Epidermal melanocyte (primary cell): ENCODE results near the gene ALDH4A1.
"Not testable (repeated sequence)": the region's sequence is repeated elsewhere in the genome, so short reads cannot be mapped to it uniquely, and the experiment has no call there.

Experiments used
- DNase-seq: peaks from one replicate; pipeline ENCODE4 v3.0.0; 2011; ENCODE audit warnings: low spot score; ENCODE audit not compliant: insufficient read length

The ALDH4A1 gene

GRCh38 chr1:18879215-18879790, 23.1 kb downstream of the ALDH4A1 start:
- DNase-seq: no peak

DNA sequence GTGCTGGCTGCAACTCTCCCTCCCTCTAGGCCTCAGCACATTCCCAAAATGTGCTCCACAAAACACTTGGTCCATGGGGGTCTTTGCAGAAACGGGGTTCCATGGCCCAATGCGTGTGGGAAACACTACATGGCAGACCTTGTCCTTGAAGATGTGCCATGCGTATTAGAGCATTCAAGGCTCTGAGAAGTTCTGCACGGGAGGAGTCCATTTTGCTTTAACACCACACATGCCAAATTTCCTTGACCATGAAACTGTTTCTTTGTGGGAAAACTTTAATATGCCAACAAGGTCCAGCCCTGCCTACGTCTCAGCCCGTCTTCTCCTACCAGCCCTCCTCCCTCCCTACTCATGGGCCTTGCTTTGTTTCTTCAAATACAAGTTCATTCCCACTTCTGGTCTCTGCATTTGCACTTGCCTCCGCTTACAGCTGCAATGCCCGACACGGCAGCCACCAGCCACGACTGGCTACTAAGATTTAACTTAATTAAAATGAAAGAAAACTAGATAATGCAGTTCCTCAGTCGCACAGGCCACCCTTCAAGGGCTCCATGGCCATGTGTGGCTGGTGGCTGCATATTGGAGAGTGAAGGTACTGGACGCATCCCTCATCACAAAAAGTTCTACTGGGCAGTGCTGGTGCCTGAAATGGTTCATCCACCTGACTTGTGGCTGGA, 23.7 kb downstream of the ALDH4A1 start:
- DNase-seq: no peak

DNA sequence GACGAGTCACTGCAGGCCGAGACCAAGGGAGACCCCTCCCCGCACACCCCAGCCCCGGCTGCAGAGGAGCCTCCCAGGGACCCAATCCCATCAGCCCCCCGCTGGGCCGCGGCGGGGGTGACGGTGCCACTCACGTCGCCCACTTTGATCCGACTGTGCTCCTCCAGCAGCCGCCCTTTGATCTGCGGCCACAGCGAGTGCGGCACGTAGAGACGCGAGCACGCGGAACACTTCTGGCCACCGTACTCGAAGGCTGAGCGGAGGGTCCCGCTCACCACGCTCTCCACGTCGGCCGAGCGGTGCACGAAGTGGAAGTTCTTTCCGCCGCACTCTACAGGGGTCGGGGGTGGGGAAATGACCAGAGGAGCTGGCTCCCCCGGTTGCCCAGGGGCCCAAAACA, 25.1 kb downstream of the ALDH4A1 start:
- no peak for DNase-seq

- no peak for DNase-seq
These were observed 26.1 kb downstream of the ALDH4A1 start for GRCh38 chr1:18876210-18876609.

GRCh38 chr1:18875796-18876128, 26.6 kb downstream of the ALDH4A1 start:
- DNase-seq: no peak

DNA sequence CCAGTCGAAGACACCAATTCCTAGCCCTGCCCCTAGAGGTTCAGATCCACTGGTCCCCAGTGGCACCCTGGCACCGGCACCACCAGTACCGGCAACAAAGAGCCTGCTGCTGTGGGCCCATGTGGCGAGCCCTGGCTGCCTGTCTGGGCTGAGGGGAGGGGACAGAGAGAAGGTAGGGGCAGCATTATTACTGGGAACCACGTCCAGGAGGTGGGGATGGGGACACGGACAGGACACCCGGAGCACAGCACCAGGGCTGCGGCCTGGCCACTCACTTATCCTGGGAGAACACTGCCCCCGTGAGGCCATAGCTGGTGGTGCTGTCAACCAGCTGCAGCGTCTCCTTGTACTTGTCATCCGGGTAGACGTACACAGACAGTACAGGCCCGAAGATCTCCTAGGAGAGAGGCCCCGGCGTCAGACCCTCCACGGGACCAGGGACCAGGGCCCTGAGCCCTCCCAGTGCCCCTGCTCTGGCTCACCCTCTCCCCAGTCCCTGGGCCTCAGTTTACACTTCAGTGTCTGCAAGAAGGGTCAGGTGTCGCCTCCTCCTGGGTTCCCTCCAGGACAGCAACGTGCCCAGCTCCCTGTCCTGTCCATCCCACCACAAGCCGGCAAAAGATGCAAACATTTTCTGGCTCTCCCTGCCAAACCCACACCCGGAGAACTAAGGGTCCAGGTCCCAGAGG, 27.1 kb downstream of the ALDH4A1 start:
- peak; percentile 94 for DNase-seq

DNA sequence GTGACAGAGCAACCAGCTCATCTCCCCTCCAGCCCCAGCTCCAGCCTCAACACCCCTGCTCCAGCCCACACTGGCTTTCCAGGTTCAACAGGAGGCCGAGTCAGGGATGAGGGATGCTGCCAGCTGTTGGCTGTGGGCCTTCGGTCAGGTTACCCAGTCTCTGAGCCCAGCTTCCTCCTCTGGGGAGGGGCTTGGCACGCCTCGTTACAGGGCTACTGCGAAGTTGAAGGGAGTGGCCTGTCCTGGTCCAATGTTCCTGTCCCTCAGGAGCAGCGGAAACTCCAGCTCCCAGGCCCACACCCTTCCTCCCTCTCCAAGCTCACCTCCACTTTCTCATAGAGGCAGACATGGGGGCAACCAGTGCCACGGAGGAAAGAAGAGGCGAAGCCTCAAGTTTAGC, 27.8 kb downstream of the ALDH4A1 start:
- DNase-seq: no peak

DNA sequence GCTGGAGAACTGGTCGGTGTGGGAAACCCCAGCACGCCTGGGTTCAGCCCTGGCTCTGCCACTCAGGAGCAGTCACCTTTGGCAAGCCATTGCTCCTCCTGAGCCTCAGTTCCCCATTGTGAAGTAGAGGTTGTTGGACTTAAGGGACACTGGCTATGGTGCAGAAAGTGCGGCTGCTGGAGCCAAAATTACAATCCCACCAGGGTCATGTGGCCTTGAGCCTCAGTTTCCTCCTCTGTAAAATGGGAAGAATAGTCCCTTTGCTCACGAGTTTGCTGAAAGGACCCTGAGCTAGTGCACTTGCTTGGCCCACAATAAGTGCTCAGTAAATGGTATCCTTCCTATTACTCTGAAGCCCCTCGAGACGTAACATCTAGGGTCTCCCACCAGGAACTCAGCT, 28.3 kb downstream of the ALDH4A1 start:
- no peak for DNase-seq

GRCh38 chr1:18872071-18872611, 30.2 kb downstream of the ALDH4A1 start:
- no peak for DNase-seq

GRCh38 chr1:18871401-18872070, 30.8 kb downstream of the ALDH4A1 start:
- DNase-seq: no peak

DNA sequence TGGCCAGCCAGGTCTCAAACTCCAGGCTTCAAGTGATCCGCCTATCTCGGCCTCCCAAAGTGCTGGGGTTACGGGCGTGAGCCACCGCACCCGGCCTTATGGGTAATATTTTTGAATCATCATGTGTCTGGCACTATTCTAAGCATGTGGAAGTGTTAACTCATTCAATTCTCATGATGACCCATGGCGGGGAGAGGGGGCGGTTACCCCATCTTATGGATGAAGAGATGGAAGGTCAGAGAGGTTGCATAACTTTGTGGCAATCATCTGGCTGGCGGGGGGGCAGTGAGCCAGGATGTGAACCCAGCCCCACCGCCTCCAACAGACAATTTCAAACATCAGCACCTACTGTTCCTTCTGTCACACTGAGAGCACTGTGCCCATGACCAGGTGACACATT, 31.4 kb downstream of the ALDH4A1 start:
- DNase-seq: no peak

- not testable (repeated sequence) for DNase-seq
These were observed 31.8 kb downstream of the ALDH4A1 start for GRCh38 chr1:18870595-18870865.

DNA sequence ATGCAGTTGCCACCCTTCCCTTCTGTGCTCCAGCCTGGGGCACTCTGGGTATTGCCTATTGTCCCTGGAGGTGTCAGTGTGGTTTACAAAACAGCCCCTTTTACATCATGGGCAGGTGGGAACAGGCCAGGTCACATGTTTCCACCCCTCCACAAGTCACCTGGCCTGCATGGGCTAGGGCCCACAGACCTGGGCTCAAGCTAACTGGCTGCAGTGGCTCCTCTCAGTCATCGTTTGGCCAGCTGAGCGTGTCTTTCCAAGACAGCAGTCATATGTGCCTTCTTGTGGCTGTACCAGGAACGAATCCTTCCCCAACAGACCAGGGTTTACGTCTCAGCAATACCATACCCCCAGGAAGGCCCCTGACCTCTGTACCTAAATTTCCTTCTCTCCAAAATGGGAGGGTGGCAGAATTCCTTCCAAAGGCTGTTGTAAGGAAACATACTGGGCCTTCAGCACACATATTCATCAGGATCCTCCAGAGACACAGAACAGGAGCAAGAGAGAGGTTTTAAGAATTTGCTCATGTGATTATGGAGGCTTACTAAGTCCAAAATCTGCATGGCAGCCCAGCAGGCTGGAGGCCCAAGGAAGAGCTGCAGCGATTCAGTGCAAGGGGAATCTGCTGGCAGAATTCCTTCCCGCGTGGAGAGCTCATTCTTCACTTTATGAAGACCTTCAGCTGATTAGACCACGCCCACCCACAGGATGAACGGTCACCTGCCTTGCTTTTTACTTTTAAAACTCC, 32.3 kb downstream of the ALDH4A1 start:
- no peak for DNase-seq

- DNase-seq: peak; percentile 55
These were observed 33.4 kb downstream of the ALDH4A1 start for GRCh38 chr1:18868801-18869424.

DNA sequence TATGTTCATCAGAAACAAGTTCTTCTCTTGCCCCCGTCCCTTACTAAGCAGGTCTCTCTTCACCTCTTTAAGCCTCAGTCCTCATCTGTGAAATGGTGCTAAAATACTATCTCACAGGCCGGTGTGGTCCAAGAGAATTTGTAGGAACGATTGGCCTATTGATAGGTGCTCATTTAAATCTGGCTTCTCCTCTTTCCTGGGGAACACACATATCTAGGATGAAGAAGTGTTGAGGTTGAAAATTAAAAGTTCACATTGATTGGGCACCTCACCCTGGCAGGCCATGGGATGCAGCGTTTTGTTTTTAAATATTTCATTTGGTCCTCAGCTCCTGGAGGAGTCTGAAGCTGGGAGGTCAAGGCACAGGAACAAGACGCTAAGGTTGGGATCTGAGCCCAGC, 34.0 kb downstream of the ALDH4A1 start:
- no peak for DNase-seq

DNA sequence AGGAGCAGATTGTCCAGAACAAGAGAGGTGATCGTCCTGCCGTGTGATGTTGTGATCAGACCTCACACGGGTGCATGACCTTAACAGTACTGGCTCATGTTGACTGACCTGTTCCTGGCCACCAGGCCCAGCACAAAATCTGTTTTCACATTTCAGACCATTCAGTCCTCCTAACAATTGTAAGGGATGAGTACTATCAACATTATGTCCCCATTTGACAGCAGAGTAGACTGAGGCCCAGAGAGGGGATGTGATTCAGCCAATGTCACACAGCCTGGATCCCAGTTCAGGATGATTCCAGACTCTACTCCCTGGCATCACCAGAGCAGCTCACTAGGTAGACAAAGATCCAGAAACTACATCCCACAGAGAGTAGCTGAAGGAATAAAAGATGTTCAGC, 35.5 kb downstream of the ALDH4A1 start:
- no peak for DNase-seq

- no peak for DNase-seq
These were observed 36.0 kb downstream of the ALDH4A1 start for GRCh38 chr1:18866314-18866713.

GRCh38 chr1:18865176-18865575, 37.2 kb downstream of the ALDH4A1 start:
- DNase-seq: no peak

DNA sequence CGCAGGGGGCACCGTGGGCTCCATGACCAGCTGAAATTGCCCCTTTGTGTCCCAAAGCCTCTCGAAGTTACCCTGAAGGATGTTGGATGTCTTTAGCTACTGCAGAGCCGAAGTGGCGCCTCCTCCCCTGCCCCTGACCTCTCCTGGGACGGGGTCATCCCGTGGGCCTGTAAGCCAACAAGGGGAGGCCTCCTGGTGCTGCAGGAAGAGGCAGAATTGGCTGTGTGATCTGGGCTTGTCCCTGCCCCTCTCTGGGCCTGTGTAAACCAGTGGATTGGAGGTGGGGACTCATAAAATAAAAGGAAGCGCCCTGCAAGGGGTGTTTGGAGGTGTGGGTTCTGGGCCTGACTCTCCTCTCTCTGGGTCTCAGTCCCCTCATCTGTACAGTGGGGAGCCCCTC, 40.8 kb downstream of the ALDH4A1 start:
- DNase-seq: no peak

- no peak for DNase-seq
These were observed 41.3 kb downstream of the ALDH4A1 start for GRCh38 chr1:18861082-18861481.

DNA sequence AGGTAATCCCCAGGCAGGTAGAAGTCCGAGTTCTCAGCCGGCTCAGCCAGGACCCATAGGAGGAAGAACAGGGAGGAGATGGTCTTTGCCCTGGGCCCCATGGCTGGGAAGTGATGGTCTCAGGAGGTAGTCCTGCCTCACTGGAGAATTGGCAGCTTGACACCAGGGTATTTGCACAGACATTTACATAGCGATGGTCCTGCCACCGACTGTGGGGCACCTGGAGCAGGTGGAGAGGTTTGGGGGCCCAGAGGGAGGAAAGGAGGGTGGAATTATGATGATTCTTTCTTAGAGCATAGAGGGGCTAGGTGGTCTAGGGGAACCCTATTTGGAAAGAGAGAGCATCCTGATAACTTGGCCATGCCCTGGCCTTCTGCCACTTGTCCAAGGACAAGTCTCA, 42.8 kb downstream of the ALDH4A1 start, which contains the start of gene TAS1R2:
Gene TAS1R2, minus strand, starts transcription at position 101 of the 400 bp plus-strand sequence. Its CDS starts 0 bp downstream, at position 101.
- DNase-seq: no peak
